HEK293 (cell line): Measurements from ENCODE around the gene ZBTB18.

Experiments
- GLI2 ChIP-seq: fragments of 450-650 bp; formaldehyde crosslinking; IDR thresholded peaks from 2 replicates; pipeline ENCODE4; 2017; ENCODE audit warnings: missing biosample characterization, missing genetic modification characterization, low read depth, borderline replicate concordance
- KLF16 ChIP-seq: fragments of 450-650 bp; formaldehyde crosslinking; IDR thresholded peaks from 2 replicates; pipeline ENCODE4 v1.5.1; 2017; ENCODE audit warnings: missing biosample characterization, missing genetic modification characterization
- YY2 ChIP-seq: fragments of 450-650 bp; formaldehyde crosslinking; IDR thresholded peaks from 2 replicates; pipeline ENCODE4 v1.5.1; 2016; ENCODE audit warnings: missing biosample characterization, missing genetic modification characterization
- ZBTB20 ChIP-seq: fragments of 450-650 bp; formaldehyde crosslinking; IDR thresholded peaks from 2 replicates; pipeline ENCODE4 v1.5.1; 2016; ENCODE audit warnings: missing biosample characterization, missing genetic modification characterization
- ZFP69B ChIP-seq: fragments of 450-650 bp; formaldehyde crosslinking; IDR thresholded peaks from 2 replicates; pipeline ENCODE4 v1.5.1; 2016; ENCODE audit warnings: missing biosample characterization, missing genetic modification characterization
- ZIC2 ChIP-seq: fragments of 450-650 bp; formaldehyde crosslinking; IDR thresholded peaks from 2 replicates; pipeline ENCODE4 v1.5.1; 2016; ENCODE audit warnings: missing biosample characterization, missing genetic modification characterization
- ZNF138 ChIP-seq: fragments of 450-650 bp; formaldehyde crosslinking; IDR thresholded peaks from 2 replicates; pipeline ENCODE4 v1.5.1; 2016; ENCODE audit warnings: missing biosample characterization, missing genetic modification characterization, borderline replicate concordance
- ZNF19 ChIP-seq: fragments of 450-650 bp; formaldehyde crosslinking; IDR thresholded peaks from 2 replicates; pipeline ENCODE4; 2016; ENCODE audit warnings: missing biosample characterization, missing genetic modification characterization, low read depth
- ZNF202 ChIP-seq: fragments of 450-650 bp; formaldehyde crosslinking; IDR thresholded peaks from 2 replicates; pipeline ENCODE4 v1.5.1; 2016; ENCODE audit warnings: missing biosample characterization, missing genetic modification characterization, borderline replicate concordance
- ZNF292 ChIP-seq: fragments of 450-650 bp; formaldehyde crosslinking; IDR thresholded peaks from 2 replicates; pipeline ENCODE4 v1.5.1; 2016; ENCODE audit warnings: low read depth, missing biosample characterization, missing genetic modification characterization, borderline replicate concordance
- ZNF311 ChIP-seq: fragments of 450-650 bp; formaldehyde crosslinking; IDR thresholded peaks from 2 replicates; pipeline ENCODE4 v1.5.1; 2017; ENCODE audit warnings: missing biosample characterization, missing genetic modification characterization, borderline replicate concordance
- ZNF324 ChIP-seq: fragments of 450-650 bp; formaldehyde crosslinking; IDR thresholded peaks from 2 replicates; pipeline ENCODE4 v1.5.1; 2016; ENCODE audit warnings: missing biosample characterization, missing genetic modification characterization
- ZNF341 ChIP-seq: fragments of 450-650 bp; formaldehyde crosslinking; IDR thresholded peaks from 2 replicates; pipeline ENCODE4; 2016; ENCODE audit warnings: low read depth, missing biosample characterization, missing genetic modification characterization
- ZNF354C ChIP-seq: fragments of 450-650 bp; formaldehyde crosslinking; IDR thresholded peaks from 2 replicates; pipeline ENCODE4 v1.5.1; 2016; ENCODE audit warnings: missing biosample characterization, missing genetic modification characterization, low read depth, borderline replicate concordance
- ZNF433 ChIP-seq: fragments of 450-650 bp; formaldehyde crosslinking; IDR thresholded peaks from 2 replicates; pipeline ENCODE4 v1.5.1; 2016; ENCODE audit warnings: missing biosample characterization, missing genetic modification characterization, low read depth
- ZNF501 ChIP-seq: fragments of 450-650 bp; formaldehyde crosslinking; IDR thresholded peaks from 2 replicates; pipeline ENCODE4 v1.5.1; 2016; ENCODE audit warnings: missing biosample characterization, missing genetic modification characterization
- ZNF510 ChIP-seq: fragments of 450-650 bp; formaldehyde crosslinking; IDR thresholded peaks from 2 replicates; pipeline ENCODE4 v1.5.1; 2018; ENCODE audit warnings: mild to moderate bottlenecking, missing genetic modification characterization, missing biosample characterization; ENCODE audit not compliant: insufficient replicate concordance
- ZNF529 ChIP-seq: fragments of 450-650 bp; formaldehyde crosslinking; IDR thresholded peaks from 2 replicates; pipeline ENCODE4 v1.5.1; 2017; ENCODE audit warnings: missing genetic modification characterization, missing biosample characterization; ENCODE audit not compliant: insufficient replicate concordance
- ZNF544 ChIP-seq: fragments of 450-650 bp; formaldehyde crosslinking; IDR thresholded peaks from 2 replicates; pipeline ENCODE4 v1.5.0; 2017; ENCODE audit warnings: missing biosample characterization, missing genetic modification characterization
- ZNF549 ChIP-seq: fragments of 450-650 bp; IDR thresholded peaks from 2 replicates; pipeline ENCODE4 v1.5.1; 2018; ENCODE audit warnings: missing biosample characterization, missing genetic modification characterization, mild to moderate bottlenecking, inconsistent platforms, moderate library complexity
- ZNF596 ChIP-seq: fragments of 450-650 bp; IDR thresholded peaks from 2 replicates; pipeline ENCODE4 v1.5.0; 2018; ENCODE audit warnings: missing biosample characterization, mild to moderate bottlenecking, missing genetic modification characterization, moderate library complexity
- ZNF629 ChIP-seq: fragments of 450-650 bp; formaldehyde crosslinking; IDR thresholded peaks from 2 replicates; pipeline ENCODE4 v1.5.1; 2017; ENCODE audit warnings: missing biosample characterization, missing genetic modification characterization
- ZNF677 ChIP-seq: fragments of 450-650 bp; IDR thresholded peaks from 2 replicates; pipeline ENCODE4 v1.5.0; 2018; ENCODE audit warnings: missing biosample characterization, mild to moderate bottlenecking, missing genetic modification characterization, moderate library complexity
- ZNF701 ChIP-seq: fragments of 450-650 bp; formaldehyde crosslinking; IDR thresholded peaks from 2 replicates; pipeline ENCODE4 v1.5.1; 2016; ENCODE audit warnings: missing biosample characterization, missing genetic modification characterization
- ZXDB ChIP-seq: fragments of 450-650 bp; formaldehyde crosslinking; IDR thresholded peaks from 2 replicates; pipeline ENCODE4 v1.5.1; 2016; ENCODE audit warnings: missing biosample characterization, missing genetic modification characterization
- TF ChIP-seq, protein P1 (sequence below): fragments of 450-650 bp; formaldehyde crosslinking; conservative IDR thresholded peaks from 2 replicates; pipeline ENCODE4 v1.5.1; 2016; ENCODE audit warnings: low read depth, missing biosample characterization, missing genetic modification characterization
- TF ChIP-seq, protein P2 (sequence below): fragments of 450-650 bp; formaldehyde crosslinking; conservative IDR thresholded peaks from 2 replicates; pipeline ENCODE4 v1.5.1; 2016; ENCODE audit warnings: low read depth, missing biosample characterization, missing genetic modification characterization
- TF ChIP-seq, protein P3 (sequence below): fragments of 450-650 bp; formaldehyde crosslinking; IDR thresholded peaks from 2 replicates; pipeline ENCODE4 v1.5.1; 2016; ENCODE audit warnings: missing biosample characterization, missing genetic modification characterization
- TF ChIP-seq, protein P4 (sequence below): fragments of 450-650 bp; formaldehyde crosslinking; IDR thresholded peaks from 2 replicates; pipeline ENCODE4 v1.5.1; 2016; ENCODE audit warnings: missing biosample characterization, missing genetic modification characterization, borderline replicate concordance

The ZBTB18 gene

DNA sequence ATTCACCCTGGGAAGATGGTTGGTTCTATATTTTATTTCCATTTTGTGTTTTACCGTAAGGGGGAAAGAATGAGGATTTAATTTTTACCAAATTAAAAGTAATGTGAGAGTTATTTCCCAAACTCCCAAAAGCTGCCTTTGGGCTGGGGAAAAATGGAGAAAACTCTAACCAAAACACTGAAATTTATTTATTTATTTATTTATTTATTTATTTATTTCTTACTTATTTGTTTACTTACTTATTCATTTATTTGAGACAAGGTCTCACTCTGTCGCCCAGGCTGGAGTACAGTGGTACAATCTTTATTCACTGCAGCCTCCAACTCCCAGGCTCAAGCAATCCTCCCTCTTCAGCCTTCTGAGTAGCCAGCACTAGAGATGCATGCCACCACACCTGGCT, 38.0 kb upstream of the ZBTB18 start (continued):
- no peak for TF ChIP-seq ZNF311 (tag by site-specific recombination)
- TF ChIP-seq GLI2, result peak; percentile 41; the same call in 1 of the 2 replicates
- TF ChIP-seq ZNF677, result no peak
- peak; percentile 65 for TF ChIP-seq ZNF433 (tag by site-specific recombination)
- peak; percentile 35 for TF ChIP-seq ZNF529
- TF ChIP-seq ZNF202 (tag by site-specific recombination), result peak; percentile 79; the same call in 1 of the 2 replicates
- TF ChIP-seq YY2, result no peak
- TF ChIP-seq, protein P1, sequence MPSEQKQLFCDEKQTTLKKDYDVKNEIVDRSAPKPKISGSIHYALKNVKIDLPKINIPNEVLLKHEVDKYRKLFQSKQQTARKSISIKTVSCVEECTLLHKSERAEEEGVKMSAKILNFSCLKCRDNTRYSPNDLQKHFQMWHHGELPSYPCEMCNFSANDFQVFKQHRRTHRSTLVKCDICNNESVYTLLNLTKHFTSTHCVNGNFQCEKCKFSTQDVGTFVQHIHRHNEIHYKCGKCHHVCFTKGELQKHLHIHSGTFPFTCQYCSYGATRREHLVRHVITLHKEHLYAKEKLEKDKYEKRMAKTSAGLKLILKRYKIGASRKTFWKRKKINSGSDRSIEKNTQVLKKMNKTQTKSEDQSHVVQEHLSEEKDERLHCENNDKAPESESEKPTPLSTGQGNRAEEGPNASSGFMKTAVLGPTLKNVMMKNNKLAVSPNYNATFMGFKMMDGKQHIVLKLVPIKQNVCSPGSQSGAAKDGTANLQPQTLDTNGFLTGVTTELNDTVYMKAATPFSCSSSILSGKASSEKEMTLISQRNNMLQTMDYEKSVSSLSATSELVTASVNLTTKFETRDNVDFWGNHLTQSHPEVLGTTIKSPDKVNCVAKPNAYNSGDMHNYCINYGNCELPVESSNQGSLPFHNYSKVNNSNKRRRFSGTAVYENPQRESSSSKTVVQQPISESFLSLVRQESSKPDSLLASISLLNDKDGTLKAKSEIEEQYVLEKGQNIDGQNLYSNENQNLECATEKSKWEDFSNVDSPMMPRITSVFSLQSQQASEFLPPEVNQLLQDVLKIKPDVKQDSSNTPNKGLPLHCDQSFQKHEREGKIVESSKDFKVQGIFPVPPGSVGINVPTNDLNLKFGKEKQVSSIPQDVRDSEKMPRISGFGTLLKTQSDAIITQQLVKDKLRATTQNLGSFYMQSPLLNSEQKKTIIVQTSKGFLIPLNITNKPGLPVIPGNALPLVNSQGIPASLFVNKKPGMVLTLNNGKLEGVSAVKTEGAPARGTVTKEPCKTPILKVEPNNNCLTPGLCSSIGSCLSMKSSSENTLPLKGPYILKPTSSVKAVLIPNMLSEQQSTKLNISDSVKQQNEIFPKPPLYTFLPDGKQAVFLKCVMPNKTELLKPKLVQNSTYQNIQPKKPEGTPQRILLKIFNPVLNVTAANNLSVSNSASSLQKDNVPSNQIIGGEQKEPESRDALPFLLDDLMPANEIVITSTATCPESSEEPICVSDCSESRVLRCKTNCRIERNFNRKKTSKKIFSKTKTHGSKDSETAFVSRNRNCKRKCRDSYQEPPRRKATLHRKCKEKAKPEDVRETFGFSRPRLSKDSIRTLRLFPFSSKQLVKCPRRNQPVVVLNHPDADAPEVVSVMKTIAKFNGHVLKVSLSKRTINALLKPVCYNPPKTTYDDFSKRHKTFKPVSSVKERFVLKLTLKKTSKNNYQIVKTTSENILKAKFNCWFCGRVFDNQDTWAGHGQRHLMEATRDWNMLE (tag by site-specific recombination), result peak; percentile 92
- peak; percentile 22; the same call in 1 of the 2 replicates for TF ChIP-seq ZNF341 (tag by site-specific recombination)
- no peak for TF ChIP-seq KLF16
- no peak for TF ChIP-seq ZNF549
- TF ChIP-seq, protein P2, sequence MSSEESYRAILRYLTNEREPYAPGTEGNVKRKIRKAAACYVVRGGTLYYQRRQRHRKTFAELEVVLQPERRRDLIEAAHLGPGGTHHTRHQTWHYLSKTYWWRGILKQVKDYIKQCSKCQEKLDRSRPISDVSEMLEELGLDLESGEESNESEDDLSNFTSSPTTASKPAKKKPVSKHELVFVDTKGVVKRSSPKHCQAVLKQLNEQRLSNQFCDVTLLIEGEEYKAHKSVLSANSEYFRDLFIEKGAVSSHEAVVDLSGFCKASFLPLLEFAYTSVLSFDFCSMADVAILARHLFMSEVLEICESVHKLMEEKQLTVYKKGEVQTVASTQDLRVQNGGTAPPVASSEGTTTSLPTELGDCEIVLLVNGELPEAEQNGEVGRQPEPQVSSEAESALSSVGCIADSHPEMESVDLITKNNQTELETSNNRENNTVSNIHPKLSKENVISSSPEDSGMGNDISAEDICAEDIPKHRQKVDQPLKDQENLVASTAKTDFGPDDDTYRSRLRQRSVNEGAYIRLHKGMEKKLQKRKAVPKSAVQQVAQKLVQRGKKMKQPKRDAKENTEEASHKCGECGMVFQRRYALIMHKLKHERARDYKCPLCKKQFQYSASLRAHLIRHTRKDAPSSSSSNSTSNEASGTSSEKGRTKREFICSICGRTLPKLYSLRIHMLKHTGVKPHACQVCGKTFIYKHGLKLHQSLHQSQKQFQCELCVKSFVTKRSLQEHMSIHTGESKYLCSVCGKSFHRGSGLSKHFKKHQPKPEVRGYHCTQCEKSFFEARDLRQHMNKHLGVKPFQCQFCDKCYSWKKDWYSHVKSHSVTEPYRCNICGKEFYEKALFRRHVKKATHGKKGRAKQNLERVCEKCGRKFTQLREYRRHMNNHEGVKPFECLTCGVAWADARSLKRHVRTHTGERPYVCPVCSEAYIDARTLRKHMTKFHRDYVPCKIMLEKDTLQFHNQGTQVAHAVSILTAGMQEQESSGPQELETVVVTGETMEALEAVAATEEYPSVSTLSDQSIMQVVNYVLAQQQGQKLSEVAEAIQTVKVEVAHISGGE (tag by site-specific recombination), result peak; percentile 78
- no peak for TF ChIP-seq ZNF701 (tag by site-specific recombination)
- TF ChIP-seq, protein P3, sequence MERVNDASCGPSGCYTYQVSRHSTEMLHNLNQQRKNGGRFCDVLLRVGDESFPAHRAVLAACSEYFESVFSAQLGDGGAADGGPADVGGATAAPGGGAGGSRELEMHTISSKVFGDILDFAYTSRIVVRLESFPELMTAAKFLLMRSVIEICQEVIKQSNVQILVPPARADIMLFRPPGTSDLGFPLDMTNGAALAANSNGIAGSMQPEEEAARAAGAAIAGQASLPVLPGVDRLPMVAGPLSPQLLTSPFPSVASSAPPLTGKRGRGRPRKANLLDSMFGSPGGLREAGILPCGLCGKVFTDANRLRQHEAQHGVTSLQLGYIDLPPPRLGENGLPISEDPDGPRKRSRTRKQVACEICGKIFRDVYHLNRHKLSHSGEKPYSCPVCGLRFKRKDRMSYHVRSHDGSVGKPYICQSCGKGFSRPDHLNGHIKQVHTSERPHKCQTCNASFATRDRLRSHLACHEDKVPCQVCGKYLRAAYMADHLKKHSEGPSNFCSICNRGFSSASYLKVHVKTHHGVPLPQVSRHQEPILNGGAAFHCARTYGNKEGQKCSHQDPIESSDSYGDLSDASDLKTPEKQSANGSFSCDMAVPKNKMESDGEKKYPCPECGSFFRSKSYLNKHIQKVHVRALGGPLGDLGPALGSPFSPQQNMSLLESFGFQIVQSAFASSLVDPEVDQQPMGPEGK (tag by site-specific recombination), result no peak
- TF ChIP-seq ZNF324, result no peak
- TF ChIP-seq ZNF501 (tag by site-specific recombination), result peak; percentile 64; the same call in 1 of the 2 replicates
- 0 out of 2 replicates have a peak, but pooled peaks have one; percentile 56 for TF ChIP-seq ZNF138 (tag by site-specific recombination)
- peak; percentile 82 for TF ChIP-seq ZNF510 (tag by site-specific recombination)
- TF ChIP-seq ZIC2 (tag by site-specific recombination), result no peak
- no peak for TF ChIP-seq ZBTB20
- 0 out of 2 replicates have a peak, but pooled peaks have one; percentile 14 for TF ChIP-seq ZNF292 (tag by site-specific recombination)
- TF ChIP-seq ZXDB (tag by site-specific recombination), result peak; percentile 68; the same call in 1 of the 2 replicates
- TF ChIP-seq ZNF19 (tag by site-specific recombination), result 0 out of 2 replicates have a peak, but pooled peaks have one; percentile 34
- no peak for TF ChIP-seq ZNF544 (tag by site-specific recombination)
- peak; percentile 40; the same call in 1 of the 2 replicates for TF ChIP-seq ZNF629 (tag by site-specific recombination)
- TF ChIP-seq, protein P4, sequence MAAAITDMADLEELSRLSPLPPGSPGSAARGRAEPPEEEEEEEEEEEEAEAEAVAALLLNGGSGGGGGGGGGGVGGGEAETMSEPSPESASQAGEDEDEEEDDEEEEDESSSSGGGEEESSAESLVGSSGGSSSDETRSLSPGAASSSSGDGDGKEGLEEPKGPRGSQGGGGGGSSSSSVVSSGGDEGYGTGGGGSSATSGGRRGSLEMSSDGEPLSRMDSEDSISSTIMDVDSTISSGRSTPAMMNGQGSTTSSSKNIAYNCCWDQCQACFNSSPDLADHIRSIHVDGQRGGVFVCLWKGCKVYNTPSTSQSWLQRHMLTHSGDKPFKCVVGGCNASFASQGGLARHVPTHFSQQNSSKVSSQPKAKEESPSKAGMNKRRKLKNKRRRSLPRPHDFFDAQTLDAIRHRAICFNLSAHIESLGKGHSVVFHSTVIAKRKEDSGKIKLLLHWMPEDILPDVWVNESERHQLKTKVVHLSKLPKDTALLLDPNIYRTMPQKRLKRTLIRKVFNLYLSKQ (tag by site-specific recombination), result peak; percentile 66; the same call in 1 of the 2 replicates
- TF ChIP-seq ZNF354C (tag by site-specific recombination), result peak; percentile 69; the same call in 1 of the 2 replicates
- TF ChIP-seq ZFP69B (tag by site-specific recombination), result no peak
- no peak for TF ChIP-seq ZNF596 (tag by site-specific recombination)
